HL-60 (cell line): ENCODE data around the gene TNXB.

Source experiments
- DNase-seq, 2 experiments: peaks; one replicate each; pipeline ENCODE4 v3.0.0-alpha.2; 2010 to 2020; ENCODE audit warnings: low read depth in 1 of 2, low spot score in 1 of 2
- H3K27ac ChIP-seq: fragments of 250-450 bp; sonication (Bioruptor Pico); replicated peaks from 2 replicates; pipeline ENCODE4 v1.5.1; 2020; ENCODE audit warnings: mild to moderate bottlenecking, moderate library complexity
- H3K27me3 ChIP-seq: fragments of 250-450 bp; sonication (Bioruptor Pico); 2 replicates; pipeline ENCODE4 v1.5.1; 2021; ENCODE audit warnings: mild to moderate bottlenecking, moderate library complexity; ENCODE audit not compliant: insufficient read depth, poor library complexity, severe bottlenecking
- H3K4me3 ChIP-seq: replicated peaks from 2 replicates; pipeline ENCODE4 v1.5.1; 2011; ENCODE audit warnings: mild to moderate bottlenecking, control low read depth, low read length; ENCODE audit not compliant: insufficient read depth
- GABPA ChIP-seq: IDR thresholded peaks from 2 replicates; pipeline ENCODE4 v1.6.1; 2012; ENCODE audit warnings: low read depth
- POLR2AphosphoS5 ChIP-seq: IDR thresholded peaks from 2 replicates; pipeline ENCODE4 v1.6.1; 2012; ENCODE audit warnings: low read depth
- SPI1 ChIP-seq: IDR thresholded peaks from 2 replicates; pipeline ENCODE4 v1.6.1; 2012; ENCODE audit warnings: low read depth, mild to moderate bottlenecking, borderline replicate concordance
- TF ChIP-seq, protein P1 (sequence below): IDR thresholded peaks from 2 replicates; pipeline ENCODE4 v1.6.1; 2012; ENCODE audit warnings: low read depth; ENCODE audit not compliant: insufficient replicate concordance
- TF ChIP-seq, protein P2 (sequence below): IDR thresholded peaks from one replicate; pipeline ENCODE4 v1.5.1; 2011; ENCODE audit warnings: low read length, control low read depth, inconsistent platforms; ENCODE audit not compliant: insufficient read depth

Gene TNXB

DNA sequence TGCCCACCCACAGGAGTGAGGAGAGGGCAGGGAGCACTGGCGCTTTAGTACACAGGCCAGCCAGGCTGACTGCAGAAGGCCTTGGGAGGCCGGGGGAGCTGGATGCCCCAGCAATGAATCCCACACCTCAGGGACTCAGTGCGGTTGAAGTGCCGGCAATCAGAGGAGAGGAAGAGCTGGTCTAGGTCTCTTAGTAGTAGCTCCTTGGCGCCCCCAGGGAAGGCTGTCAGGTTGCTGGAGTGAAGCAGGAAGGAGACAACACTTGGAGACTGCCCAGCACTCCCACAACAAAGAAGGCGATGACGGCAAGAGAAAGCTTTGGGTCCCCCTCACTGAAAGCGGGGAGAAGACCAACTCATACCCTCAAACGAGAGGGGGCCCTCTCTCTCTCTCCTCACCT, 8.3 kb upstream of the TNXB start:
- DNase-seq = no peak
- no peak overlapping the region for H3K4me3 ChIP-seq
- TF ChIP-seq POLR2AphosphoS5 = no peak
- TF ChIP-seq, protein P1, sequence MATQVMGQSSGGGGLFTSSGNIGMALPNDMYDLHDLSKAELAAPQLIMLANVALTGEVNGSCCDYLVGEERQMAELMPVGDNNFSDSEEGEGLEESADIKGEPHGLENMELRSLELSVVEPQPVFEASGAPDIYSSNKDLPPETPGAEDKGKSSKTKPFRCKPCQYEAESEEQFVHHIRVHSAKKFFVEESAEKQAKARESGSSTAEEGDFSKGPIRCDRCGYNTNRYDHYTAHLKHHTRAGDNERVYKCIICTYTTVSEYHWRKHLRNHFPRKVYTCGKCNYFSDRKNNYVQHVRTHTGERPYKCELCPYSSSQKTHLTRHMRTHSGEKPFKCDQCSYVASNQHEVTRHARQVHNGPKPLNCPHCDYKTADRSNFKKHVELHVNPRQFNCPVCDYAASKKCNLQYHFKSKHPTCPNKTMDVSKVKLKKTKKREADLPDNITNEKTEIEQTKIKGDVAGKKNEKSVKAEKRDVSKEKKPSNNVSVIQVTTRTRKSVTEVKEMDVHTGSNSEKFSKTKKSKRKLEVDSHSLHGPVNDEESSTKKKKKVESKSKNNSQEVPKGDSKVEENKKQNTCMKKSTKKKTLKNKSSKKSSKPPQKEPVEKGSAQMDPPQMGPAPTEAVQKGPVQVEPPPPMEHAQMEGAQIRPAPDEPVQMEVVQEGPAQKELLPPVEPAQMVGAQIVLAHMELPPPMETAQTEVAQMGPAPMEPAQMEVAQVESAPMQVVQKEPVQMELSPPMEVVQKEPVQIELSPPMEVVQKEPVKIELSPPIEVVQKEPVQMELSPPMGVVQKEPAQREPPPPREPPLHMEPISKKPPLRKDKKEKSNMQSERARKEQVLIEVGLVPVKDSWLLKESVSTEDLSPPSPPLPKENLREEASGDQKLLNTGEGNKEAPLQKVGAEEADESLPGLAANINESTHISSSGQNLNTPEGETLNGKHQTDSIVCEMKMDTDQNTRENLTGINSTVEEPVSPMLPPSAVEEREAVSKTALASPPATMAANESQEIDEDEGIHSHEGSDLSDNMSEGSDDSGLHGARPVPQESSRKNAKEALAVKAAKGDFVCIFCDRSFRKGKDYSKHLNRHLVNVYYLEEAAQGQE = no peak
- TF ChIP-seq, protein P2, sequence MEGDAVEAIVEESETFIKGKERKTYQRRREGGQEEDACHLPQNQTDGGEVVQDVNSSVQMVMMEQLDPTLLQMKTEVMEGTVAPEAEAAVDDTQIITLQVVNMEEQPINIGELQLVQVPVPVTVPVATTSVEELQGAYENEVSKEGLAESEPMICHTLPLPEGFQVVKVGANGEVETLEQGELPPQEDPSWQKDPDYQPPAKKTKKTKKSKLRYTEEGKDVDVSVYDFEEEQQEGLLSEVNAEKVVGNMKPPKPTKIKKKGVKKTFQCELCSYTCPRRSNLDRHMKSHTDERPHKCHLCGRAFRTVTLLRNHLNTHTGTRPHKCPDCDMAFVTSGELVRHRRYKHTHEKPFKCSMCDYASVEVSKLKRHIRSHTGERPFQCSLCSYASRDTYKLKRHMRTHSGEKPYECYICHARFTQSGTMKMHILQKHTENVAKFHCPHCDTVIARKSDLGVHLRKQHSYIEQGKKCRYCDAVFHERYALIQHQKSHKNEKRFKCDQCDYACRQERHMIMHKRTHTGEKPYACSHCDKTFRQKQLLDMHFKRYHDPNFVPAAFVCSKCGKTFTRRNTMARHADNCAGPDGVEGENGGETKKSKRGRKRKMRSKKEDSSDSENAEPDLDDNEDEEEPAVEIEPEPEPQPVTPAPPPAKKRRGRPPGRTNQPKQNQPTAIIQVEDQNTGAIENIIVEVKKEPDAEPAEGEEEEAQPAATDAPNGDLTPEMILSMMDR = no peak
- no peak for TF ChIP-seq SPI1
- TF ChIP-seq GABPA = no peak

DNA sequence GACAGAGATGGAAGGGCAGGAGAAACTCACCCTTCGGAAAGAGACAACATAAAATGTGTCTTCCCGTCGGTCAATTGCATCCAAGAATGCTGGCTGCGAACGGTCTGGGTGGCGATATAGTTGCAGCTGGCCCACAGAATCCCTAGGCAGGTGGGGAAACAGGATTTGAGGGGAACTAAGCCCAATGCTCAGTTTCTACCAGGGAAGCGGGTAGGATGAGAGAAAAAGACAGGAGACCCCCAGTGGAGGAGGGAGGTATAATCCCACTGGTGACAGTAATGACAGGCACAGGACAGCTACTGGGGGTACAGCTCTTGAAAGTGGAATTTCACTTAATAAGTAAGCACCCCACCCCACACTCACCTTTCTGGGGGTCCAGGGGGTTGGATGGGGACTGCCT, 7.5 kb upstream of the TNXB start:
- no peak overlapping the region for H3K4me3 ChIP-seq
- no peaks in the 10 kb centered on the region for H3K27me3 ChIP-seq
- no peak for DNase-seq
- H3K27ac ChIP-seq = no peak overlapping the region
- TF ChIP-seq, protein P2 = peak; percentile 8
- TF ChIP-seq GABPA (no peak), POLR2AphosphoS5 (no peak), SPI1 (no peak)

More for the DNA sequence above, 8.3 kb upstream of the TNXB start:
- Histone ChIP-seq H3K27ac (no peak overlapping the region), H3K27me3 (no peaks in the 10 kb centered on the region)

DNA sequence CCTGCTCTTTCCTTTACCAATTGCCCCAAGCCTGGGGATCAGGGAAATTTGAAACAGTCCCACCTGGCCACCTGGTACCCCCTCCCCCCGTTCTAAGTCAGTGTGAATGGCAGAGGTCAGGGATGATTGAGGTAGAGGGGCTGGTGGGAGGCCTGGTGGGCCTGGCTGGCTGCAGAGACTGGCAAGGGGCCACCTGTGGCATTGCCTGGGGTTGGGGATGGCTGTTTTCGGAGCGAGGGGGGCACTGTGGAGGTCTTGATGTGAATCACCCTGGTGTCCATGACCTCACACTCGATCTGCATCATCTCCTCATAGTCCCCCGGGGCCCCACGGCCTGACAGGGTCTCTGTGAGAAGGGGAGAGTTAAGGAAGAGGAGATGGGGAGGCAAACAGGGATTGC, 6.5 kb upstream of the TNXB start:
- no peaks in the 10 kb centered on the region for H3K27me3 ChIP-seq
- TF ChIP-seq SPI1 (no peak), POLR2AphosphoS5 (no peak), GABPA (no peak)
- TF ChIP-seq, protein P1 = no peak
- TF ChIP-seq, protein P2 = no peak
- DNase-seq = no peak
- no peak overlapping the region for H3K27ac ChIP-seq
- no peak overlapping the region for H3K4me3 ChIP-seq

DNA sequence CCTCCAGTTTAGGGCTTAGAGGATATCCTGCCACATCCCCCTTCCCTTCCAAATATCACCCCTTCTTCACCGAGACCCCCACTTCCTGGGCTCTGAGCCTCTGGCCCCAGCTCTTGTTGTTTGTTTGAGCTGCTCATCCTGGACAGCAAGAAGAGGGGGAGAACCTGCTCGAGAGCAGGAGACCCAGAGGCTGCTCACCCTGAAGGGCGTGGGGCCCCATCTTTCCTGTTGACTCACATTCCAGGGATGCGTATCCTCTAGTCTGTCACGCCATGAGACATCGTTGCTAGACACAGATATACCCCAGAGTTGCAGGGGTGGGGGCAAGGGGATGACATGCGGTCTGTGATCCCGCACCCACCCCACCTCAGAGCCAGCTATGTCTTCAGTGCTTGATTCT, 5.7 kb upstream of the TNXB start:
- no peak for DNase-seq
- no peak overlapping the region for H3K27ac ChIP-seq

More for the DNA sequence above, 5.7 kb upstream of the TNXB start:
- TF ChIP-seq SPI1 (no peak), POLR2AphosphoS5 (no peak), GABPA (no peak)
- TF ChIP-seq, protein P1 = no peak
- TF ChIP-seq, protein P2 = no peak
- H3K27me3 ChIP-seq = peaks cover 1% of the 10 kb centered on the region
- H3K4me3 ChIP-seq = no peak overlapping the region
